NCI-H748 (cell line): ENCODE measurements around the gene KAZN.
A peak's percentile ranks its signal among the peaks of the same experiment; 100 is the strongest.
"Not testable (repeated sequence)": the region's sequence is repeated elsewhere in the genome, so short reads cannot be mapped to it uniquely, and the experiment has no call there.

ENCODE experiments used
- DNase-seq: peaks from one replicate; lab custom pipeline; 2025; ENCODE audit not compliant: unreplicated experiment; lab: John Stamatoyannopoulos, UW

KAZN gene

DNA sequence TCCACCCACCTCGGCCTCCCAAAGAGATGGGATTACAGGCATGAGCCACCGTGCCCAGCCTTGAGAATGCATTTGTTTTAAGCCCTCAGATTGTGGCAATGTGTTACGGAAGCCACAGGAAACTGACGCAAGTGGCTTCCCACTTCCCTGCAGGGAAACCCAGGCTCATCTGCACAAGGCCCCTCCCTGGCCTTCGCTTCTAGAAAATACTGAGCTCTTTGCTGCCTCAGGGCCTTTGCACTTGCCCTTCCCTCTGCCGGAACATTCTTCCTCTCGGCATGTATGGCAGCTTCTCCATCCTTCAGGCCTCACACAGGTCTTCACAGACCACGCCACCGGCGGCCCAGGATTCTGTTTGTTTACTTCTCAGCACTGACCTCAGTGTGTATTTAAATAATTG lies 418.0 kb downstream of the KAZN start:
- DNase-seq = no peak

DNA sequence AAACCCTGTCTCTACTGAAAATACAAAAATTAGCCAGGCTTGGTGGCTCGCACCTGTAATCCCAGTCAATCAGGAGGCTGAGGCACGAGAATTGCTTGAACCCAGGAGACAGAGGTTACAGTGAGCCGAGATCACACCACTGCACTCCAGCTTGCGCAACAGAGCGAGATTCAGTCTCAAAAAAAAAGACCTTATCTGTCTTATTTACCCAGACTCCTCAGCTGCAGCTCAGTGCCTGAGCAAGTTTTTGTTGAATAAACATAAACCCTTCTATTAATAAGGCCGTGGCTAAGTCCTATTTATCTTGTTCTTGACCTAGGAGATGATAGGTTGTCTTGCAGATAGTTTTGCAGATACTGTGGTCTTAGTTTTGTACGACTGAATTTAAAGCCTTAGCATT lies 418.6 kb downstream of the KAZN start:
- no peak for DNase-seq

DNA sequence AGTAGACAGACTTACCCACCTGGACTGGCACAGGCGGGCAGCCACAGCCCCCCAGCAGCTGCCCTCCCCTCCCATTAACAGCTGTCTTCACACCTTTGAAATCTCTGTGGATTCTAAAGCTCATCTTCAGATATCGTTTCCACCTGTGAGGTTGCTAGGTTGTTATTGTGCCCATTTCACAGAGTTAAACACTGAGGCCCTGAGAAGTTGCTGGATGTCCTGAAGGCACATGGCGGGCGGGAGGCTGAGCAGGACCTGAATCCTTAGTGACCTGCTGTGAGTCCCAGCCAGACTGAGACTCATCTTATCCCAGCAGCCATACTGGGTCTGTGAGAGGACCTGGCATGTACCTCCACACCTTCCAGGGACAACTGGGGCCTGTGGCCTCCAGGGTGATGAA lies 420.3 kb downstream of the KAZN start:
- no peak for DNase-seq

DNA sequence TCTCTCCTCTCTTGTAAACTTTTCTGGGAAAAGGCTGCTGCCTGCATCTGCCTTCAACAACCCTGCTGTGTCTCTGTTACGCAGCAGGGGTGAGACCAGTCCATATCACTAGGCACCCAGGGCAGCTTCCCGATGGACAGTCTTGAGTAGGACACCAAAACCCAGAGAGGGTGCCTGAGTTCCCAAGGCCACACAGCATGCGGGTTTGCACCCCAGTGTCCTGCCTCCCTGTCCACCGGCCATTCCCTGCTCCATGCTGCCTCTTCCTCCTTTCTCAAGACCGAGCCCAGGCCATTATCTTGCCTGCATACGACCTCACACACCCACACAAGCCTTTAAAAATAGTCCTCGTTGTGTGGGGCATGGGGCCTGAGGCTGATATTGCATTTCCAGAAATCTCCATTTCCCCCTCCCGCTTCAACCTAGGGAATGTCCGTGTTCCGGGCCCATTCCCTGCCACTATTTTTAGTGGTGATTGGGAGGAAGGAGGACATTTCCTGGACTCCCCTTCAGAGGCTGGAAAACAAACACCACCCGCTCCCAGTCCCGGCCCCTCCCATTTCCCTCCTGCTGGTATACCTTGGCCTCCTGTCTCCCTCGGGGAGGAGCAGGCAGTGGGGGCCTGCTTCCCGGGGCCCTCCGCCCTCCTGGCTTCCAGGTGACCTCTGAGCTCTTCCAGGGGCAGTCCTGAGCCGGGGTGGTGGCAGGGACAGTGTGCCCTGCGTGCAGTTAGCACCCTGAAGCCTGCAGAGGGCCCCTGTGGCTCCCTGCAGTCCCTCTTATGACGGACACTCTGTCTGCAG lies 422.7 kb downstream of the KAZN start:
- no peak for DNase-seq

DNA sequence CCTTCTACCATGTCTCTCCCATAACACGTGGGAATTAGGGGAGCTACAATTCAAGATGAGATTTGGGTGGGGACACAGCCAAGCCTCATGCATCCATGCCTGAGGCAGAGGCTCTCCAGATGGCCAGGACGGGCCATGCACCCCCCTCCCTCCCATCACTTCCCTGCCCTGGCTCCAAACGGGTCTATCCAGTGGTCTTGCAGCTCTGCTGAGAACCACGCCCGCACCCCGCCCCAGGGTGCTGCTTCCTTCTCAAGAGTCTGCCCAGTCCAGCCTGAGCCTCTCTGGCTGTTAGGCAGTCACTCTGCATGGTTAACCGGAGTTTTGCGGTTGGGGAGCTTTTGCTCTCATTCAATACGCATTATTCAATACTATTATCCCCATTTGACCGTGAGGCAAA lies 423.6 kb downstream of the KAZN start:
- DNase-seq = no peak

DNA sequence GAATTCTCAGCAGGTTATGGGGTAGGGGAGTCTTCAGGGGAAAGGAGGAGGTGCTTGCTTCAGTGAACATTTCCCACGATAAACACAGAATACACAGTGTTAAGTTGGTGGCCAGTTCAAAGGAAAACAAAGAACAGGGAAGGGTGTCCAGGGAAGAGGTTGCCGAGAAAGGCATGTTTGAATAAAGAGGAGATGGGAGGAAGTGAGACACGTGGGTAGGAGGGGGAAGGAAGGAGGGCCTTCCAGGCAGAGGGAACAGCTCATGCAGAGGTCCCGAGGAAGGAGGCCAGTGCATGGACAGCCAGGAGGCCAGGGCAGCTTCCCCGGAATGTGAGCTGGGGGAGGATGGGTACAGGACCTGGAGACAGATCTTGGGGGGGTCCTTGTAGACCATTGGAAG lies 424.7 kb downstream of the KAZN start:
- no peak for DNase-seq

DNA sequence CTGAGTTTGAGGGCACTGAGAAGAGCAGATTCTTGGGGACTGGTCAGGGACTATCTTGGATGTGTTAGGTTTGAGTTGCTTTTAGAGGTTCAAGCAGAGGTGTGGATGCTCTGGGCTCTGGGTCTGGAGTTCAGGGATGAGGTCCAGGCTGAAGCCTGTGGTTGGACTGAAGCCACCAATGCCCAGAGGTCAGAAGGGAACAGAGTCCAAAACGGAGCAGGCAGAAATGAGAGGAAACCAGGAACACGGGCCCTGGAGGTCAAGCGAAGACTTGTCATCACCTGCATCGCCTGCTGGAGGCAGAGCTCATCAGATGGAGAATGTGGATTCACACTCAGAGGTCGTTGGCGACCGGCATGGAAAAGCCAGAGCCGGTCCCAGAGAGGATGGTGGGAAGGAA lies 425.5 kb downstream of the KAZN start:
- DNase-seq = no peak

DNA sequence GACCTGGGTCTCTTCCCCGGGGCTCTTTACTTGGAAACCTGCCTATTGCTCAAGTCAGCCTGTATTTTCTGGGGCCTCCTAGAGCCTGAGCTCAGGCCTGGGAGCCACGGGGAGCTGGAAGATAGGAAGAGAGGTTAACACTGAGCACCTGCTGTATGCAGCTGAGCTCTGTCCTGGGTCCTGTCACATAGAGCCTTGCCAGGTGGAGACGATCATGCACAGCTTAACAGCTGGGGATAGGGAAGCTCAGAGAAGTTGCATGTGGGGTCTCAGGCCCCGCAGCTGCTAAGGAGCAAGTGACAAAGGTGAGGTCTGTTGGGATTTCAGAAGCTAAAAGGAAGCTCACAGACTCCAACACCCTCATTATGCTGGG lies 427.6 kb downstream of the KAZN start:
- no peak for DNase-seq

DNA sequence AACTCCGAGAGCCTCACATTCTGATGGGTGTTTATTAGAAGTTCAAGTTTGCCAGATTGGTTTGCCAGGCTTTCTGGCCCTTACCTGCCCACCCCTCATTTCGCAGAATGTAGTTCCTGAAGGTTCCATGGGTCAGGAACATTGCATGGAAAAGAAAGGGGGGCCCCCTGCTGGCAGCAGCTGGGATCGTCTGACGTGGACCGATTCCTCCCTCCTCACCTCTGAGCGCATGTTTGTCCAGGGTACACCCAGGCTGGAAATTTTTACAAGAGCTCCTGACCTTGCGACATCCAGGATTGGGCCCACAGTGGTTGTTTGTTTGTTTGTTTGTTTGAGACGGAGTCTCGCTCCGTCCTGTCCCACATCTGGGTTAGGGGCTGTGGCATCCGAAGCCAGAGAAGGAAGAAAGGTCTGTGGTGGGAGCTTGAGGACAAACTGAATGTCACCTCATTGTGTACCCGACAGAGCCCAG lies 429.1 kb downstream of the KAZN start:
- peak; percentile 37 for DNase-seq

DNA sequence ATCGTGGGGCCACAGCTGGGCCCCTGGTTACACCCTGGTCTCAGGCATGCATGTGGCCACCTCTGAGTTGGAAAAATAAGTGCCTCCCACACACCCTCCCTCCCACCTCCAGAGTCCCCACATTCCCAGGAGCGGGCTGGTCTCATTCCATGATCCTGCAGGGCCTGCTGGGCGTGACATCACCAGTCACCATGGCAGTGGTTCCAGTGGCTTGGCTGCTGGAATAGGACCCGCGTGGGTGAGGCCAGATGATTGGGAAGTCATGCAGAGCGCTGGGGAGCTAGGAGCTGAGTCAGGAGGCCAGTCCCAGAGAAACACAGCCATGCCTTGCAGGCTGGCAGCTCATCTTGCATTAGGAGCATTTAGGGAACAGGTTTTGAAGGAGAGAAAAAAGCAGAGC lies 429.6 kb downstream of the KAZN start:
- no peak for DNase-seq

DNA sequence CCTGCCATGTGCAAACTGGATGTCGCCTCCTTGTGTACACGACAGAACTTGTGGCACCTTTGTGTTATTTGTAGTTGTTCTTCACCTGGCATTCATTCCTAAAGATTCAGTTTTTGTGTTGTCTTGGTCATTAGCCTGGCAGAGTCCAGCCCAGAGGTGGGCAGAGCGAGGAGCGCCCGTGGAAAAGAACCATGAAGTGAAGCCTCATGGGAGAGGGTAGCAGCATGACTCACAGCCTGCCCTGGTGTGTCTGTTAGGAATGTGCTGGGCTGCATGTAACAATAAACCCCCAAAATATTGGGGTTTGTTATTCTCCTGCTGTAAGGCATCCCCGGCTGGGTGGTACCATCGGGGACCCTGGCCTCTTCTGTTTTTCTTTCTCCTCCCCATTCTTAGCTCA lies 430.1 kb downstream of the KAZN start:
- DNase-seq = no peak

DNA sequence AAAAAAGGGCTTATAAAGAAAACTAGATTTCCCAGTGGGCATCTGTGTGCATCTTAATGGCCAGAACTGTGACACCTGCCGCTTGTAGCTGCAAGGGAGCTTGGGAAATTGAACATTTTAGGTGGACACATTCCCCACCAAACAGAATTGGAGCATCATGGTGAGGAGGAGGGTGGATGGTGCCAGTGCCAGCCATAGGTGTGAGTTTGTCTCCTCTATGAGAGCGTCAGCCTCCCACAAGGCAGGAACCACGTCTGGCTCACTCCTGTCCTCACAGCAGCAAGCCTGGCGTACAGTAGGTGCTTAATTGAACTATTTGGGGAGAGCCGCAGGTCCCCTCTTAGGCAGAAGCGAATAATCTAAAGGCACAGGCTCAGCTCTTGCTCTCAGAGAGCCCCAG lies 430.6 kb downstream of the KAZN start:
- no peak for DNase-seq

DNA sequence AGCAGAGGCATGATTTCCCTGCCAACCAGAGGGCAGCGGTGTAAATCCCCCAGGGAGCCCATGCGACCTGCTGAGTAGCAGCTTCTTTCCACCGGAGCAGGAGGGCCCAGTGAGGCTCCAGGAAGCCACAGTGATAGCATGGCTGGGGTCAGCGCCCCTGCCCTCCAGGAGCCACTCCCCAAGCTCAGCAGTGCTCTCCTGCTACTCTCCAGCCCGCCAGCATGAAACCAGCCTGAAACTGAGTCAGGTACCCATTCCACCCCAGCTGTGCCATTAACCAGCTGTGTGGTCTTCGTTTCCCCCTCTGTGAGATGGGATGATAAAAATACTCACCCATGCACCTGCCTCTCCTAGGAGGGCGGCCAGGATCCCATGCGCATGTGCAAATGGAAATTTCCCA lies 431.3 kb downstream of the KAZN start:
- no peak for DNase-seq

DNA sequence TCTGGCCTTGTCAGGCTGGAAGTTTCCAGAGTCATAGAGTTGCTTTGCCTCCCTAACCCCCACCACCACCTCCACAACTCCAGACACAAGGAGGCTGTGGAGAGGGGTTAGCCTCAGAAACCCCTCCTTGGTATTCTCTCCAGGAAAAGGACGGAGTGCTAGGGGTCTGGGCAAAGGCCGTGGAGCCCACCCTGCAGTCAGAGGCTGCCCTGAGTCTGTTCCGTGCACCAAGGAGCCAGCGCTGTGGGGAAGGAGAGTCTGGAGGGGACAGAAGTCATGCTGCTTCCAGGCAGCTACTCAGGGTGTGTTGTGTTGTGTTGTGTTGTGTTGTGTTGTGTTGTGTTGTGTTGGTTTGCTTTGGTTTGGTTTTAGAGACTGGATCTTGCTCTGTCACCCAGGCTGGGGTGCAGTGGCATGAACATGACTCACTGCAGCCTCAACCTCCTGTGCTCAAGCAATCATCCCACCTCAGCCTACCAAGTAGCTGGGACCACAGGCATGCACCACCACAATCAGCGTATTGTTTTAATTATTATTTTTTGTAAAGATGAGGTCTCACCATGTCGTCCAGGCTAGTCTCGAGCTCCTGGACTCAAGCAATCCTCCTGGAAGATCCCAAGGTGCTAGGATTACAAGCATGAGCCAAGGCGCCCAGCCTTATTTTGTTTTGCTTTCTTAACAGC lies 432.9 kb downstream of the KAZN start:
- DNase-seq = no peak

DNA sequence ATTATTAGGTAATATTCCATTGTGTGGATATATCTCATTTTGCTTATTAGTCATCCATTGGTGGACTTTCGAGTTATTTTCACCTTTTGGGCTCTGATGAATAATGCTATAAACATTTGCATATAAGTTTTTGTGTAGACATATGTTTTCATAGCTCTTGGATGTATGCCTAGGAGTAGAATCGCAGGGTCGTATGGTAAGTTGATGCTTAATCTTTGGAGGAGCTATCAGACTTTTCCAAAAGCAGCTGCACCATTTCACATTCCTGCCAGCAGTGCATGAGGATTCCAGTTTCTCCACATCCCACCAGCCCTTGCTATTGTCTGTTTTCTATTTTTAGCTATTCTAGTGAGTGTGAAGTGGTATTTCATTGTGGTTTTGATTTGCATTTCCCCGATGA lies 434.8 kb downstream of the KAZN start:
- no peak for DNase-seq

DNA sequence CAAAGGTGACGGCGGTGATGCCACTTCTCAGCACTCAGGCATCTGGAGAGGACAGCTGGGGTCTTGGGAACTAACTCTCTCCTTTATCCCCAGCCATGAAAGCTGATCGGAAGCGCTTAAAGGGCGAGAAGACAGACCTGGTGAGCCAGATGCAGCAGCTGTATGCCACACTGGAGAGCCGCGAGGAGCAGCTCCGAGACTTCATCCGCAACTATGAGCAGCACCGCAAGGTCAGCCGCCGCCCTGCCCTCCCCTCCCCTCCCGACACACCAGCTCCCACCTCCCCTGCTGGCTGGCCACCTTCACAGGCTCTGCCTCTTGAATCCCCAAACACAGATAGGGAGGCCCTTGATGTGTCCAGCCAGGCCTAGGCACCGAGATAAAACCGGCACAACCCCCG lies 436.2 kb downstream of the KAZN start:
- DNase-seq = no peak

DNA sequence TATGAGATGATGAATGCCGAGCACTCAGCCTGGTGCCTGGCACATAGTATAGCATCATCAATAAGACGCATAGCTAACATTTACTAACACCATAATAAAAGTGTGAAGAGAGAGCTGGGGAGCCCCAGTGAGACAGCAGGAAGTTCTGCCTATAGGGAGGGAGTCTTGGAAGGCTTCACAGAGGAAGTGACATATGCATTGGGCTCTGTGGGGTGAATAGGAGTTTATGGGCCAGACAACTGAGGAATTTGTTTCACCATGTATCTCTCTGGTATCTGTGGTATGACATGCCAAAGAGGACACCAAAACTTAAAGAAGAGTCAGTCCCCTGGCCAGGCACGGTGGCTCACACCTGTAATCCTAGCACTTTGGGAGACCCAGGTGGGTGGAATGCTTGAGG lies 436.8 kb downstream of the KAZN start:
- no peak for DNase-seq

DNA sequence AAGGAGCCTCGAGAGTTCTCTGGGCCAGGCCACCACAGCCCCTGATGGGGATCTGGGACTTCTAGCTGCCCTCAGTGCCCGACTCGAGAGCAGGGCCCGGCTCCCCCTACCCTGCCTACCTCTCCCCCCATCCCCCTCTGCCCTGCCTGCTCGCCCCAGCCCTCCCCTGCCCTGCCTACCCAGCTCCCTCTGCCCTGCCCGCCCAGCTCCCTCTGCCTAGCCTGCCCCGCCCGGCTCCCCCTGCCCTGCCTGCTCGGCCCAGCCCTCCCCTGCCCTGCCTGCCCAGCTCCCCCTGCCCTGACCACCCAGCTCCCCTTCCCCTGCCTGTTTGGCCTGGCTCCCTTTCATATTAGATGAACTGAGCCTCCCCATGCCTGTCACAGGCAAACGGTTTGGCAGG lies 437.6 kb downstream of the KAZN start:
- DNase-seq = no peak

DNA sequence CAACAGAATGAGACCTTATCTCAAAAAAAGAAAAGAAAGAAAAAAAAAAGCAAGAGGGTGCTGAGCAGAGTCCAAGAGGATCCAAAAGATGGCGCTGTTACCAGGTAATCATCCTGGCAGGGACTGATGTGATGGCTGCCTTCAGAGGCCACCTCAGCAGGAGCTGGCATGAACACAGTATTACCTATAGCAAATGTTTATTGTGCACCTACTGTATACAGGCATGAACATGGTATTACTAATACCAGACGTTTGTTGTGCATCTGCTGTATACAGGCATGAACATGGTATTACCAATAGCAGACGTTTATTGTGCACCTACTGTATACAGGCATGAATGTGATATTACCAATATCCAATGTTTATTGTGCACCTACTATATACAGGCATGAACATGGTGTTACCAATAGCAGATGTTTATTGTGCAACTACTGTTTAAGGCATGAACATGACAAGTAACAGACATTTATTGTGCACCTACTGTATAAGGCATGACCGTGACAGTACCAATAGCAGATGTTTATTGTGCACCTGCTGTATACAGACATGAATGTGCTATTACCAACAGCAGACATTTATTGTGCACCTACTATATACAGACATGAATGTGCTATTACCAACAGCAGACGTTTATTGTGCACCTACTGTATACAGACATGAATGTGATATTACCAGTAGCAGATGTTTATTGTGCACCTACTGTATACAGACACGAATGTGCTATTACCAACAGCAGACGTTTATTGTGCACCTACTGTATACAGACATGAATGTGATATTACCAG lies 439.9 kb downstream of the KAZN start:
- DNase-seq = peak; percentile 46

DNA sequence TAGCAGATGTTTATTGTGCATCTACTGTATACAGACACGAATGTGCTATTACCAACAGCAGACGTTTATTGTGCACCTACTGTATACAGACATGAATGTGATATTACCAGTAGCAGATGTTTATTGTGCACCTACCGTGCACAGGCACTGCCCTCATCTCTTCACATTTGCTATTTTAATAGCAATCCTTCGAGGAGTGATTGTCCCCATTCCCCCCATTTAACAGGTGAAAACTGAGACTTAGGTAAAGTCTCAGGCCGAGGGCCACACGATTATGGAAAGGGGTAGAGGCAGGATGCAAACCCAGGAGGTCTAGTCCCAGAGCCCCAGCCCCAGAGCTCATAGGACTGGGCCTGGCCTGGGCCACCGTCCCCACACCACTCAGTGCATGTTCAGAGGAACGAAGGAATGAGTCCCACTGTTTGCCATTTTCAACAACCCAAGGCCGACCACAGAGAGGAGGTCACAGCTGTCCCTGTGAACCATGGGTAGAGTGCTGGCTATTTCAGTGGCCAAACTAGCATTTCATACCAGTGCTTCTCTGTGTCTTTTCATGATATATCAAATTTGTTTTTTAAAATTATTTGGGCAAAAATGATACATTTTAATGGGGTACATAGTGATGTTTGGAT lies 440.6 kb downstream of the KAZN start:
- no peak for DNase-seq

DNA sequence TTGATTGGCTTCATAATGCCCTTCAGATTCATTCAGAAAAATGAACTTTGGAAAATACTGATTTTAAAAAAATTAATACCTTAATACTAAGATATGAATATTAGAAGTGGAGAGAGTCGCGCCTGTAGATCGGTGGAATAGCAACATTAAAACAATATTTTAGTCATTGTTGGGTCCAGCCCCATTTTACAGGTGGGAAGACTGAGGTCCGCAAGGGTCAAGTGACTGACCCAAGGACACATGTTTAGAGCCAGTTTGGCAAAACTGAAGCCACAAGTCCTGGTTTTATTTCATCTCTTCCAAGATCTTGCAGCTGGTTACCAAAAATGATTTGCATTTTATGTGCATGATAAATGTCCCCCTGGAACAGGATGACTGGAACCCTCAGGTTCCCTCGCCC lies 441.4 kb downstream of the KAZN start:
- DNase-seq = no peak

DNA sequence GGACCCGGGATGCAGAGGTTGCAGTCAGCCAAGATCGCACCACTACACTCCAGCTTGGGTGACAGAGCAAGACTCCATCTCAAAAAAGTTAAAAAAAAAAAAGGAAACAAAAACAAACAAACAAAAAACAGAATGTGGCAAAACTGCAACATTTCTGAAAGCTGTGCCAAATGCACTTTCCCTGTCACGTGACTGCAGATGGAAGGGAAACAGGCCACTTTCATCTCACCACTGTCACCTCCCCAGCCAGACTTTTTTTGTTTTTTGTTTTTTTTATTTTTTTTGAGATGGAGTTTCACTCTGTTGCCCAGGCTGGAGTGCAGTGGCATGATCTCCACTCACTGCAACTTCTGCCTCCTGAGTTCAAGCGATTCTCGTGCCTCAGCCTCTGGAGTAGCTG lies 442.2 kb downstream of the KAZN start:
- DNase-seq = not testable (repeated sequence)
